Measurements from ENCODE around the gene PHACTR3.
A peak's percentile ranks its signal among the peaks of the same experiment; 100 is the strongest.

PHACTR3 gene

GRCh38 chr20:59742351-59743095 lies 138.2 kb downstream of the PHACTR3 start:
- TF ChIP-seq ZNF274 (IDR thresholded peaks at IDR 0.05; ENCODE audit: low read depth, low read length) = no peak
- no peak overlapping the region for H3K4me3 ChIP-seq (ENCODE audit: low read length)

GRCh38 chr20:59743308-59743707 lies 139.0 kb downstream of the PHACTR3 start:
- TF ChIP-seq ZNF274 (IDR thresholded peaks at IDR 0.05; ENCODE audit: low read depth, low read length) = no peak

GRCh38 chr20:59743767-59744485 lies 139.6 kb downstream of the PHACTR3 start:
- no peak for TF ChIP-seq ZNF274 (IDR thresholded peaks at IDR 0.05; ENCODE audit: low read depth, low read length)
- no peak overlapping the region for H3K4me3 ChIP-seq (ENCODE audit: low read length)

More at GRCh38 chr20:59743308-59743707, 139.0 kb downstream of the PHACTR3 start:
- no peak overlapping the region for H3K4me3 ChIP-seq (ENCODE audit: low read length)

GRCh38 chr20:59744756-59745155 lies 140.4 kb downstream of the PHACTR3 start:
- no peak for TF ChIP-seq ZNF274 (IDR thresholded peaks at IDR 0.05; ENCODE audit: low read depth, low read length)
- no peak overlapping the region for H3K4me3 ChIP-seq (ENCODE audit: low read length)

- TF ChIP-seq ZNF274 (IDR thresholded peaks at IDR 0.05; ENCODE audit: low read depth, low read length) = no peak
- no peak overlapping the region for H3K4me3 ChIP-seq (ENCODE audit: low read length)
Measured at GRCh38 chr20:59745201-59745600, 140.9 kb downstream of the PHACTR3 start.

GRCh38 chr20:59745716-59746115 lies 141.4 kb downstream of the PHACTR3 start:
- no peak for TF ChIP-seq ZNF274 (IDR thresholded peaks at IDR 0.05; ENCODE audit: low read depth, low read length)
- H3K4me3 ChIP-seq (ENCODE audit: low read length) = no peak overlapping the region

GRCh38 chr20:59746155-59746554 lies 141.8 kb downstream of the PHACTR3 start:
- TF ChIP-seq ZNF274 (IDR thresholded peaks at IDR 0.05; ENCODE audit: low read depth, low read length) = no peak
- no peak overlapping the region for H3K4me3 ChIP-seq (ENCODE audit: low read length)

GRCh38 chr20:59747671-59748515 lies 143.6 kb downstream of the PHACTR3 start:
- no peak overlapping the region for H3K4me3 ChIP-seq (ENCODE audit: low read length)
- TF ChIP-seq ZNF274 (IDR thresholded peaks at IDR 0.05; ENCODE audit: low read depth, low read length) = no peak

GRCh38 chr20:59748619-59749191 lies 144.4 kb downstream of the PHACTR3 start:
- TF ChIP-seq ZNF274 (IDR thresholded peaks at IDR 0.05; ENCODE audit: low read depth, low read length) = no peak
- no peak overlapping the region for H3K4me3 ChIP-seq (ENCODE audit: low read length)

GRCh38 chr20:59749301-59749700 lies 145.0 kb downstream of the PHACTR3 start:
- no peak overlapping the region for H3K4me3 ChIP-seq (ENCODE audit: low read length)
- TF ChIP-seq ZNF274 (IDR thresholded peaks at IDR 0.05; ENCODE audit: low read depth, low read length) = no peak

- H3K4me3 ChIP-seq (ENCODE audit: low read length) = no peak overlapping the region
- no peak for TF ChIP-seq ZNF274 (IDR thresholded peaks at IDR 0.05; ENCODE audit: low read depth, low read length)
Measured at GRCh38 chr20:59750209-59750840, 146.0 kb downstream of the PHACTR3 start.

- TF ChIP-seq ZNF274 (IDR thresholded peaks at IDR 0.05; ENCODE audit: low read depth, low read length) = no peak
- no peak overlapping the region for H3K4me3 ChIP-seq (ENCODE audit: low read length)
Measured at GRCh38 chr20:59751075-59751711, 146.9 kb downstream of the PHACTR3 start.

- no peak for TF ChIP-seq ZNF274 (IDR thresholded peaks at IDR 0.05; ENCODE audit: low read depth, low read length)
- H3K4me3 ChIP-seq (ENCODE audit: low read length) = peak overlapping the region; percentile 41; the same call in 1 of the 2 replicates
Measured at GRCh38 chr20:59752101-59752586, 147.8 kb downstream of the PHACTR3 start.

All from GM08714 (cell line).